Measurements from ENCODE around the gene STK4. TPM values are rescaled to one million over a fixed set of nuclear protein-coding genes. Genes with fewer than 3 reads are reported as not detected.

The STK4 gene
- total and polyA plus RNA-seq, 2 of the 8 experiments (the other 6 are each of a cell fraction or from before 2014, with no cell fraction given): 12.0 to 34.3 TPM

GRCh38 chr20:45090481-45090880, 124.2 kb downstream of the STK4 start:
- Histone ChIP-seq H3K56ac (replicated peaks; ENCODE audit: insufficient read length, low read depth, low read length) (no peak overlapping the region), H4K8ac (ENCODE audit: extremely low read depth, insufficient read depth, low read length) (no peak overlapping the region), H3K27ac (ENCODE audit: low read depth, low read length) (no peak overlapping the region), H2AFZ (ENCODE audit: low read length) (no peak overlapping the region), H3K23ac (ENCODE audit: insufficient read length) (no peak overlapping the region), H2BK12ac (ENCODE audit: low read depth, low read length) (no peak overlapping the region), H3K4me2 (ENCODE audit: insufficient read depth in 1 of 2, low read depth in 2 of 2, low read length in 2 of 2) (no peak overlapping the region), H4K20me1 (replicated peaks in 1 of 2; ENCODE audit: control insufficient read depth in 1 of 2, insufficient read depth in 2 of 2, low read length in 2 of 2) (no peaks in the 10 kb centered on the region), H3K23me2 (ENCODE audit: low read depth, low read length) (no peaks in the 10 kb centered on the region), H3K4me3 (ENCODE audit: extremely low read depth in 1 of 4, insufficient read depth in 2 of 4, low read depth in 3 of 4, low read length in 4 of 4) (no peak overlapping the region), H3K79me1 (ENCODE audit: low read depth, low read length) (no peaks in the 10 kb centered on the region), H2BK120ac (replicated peaks; ENCODE audit: low read depth, low read length) (no peak overlapping the region), H4K91ac (replicated peaks; ENCODE audit: insufficient read length, low read length) (no peak overlapping the region), H2BK15ac (ENCODE audit: low read length) (no peak overlapping the region), H4K5ac (ENCODE audit: insufficient read length, low read depth, low read length) (no peak overlapping the region), H3K18ac (ENCODE audit: extremely low read depth, low read length) (no peak overlapping the region), H3K9me3 (ENCODE audit: insufficient read depth in 2 of 2, low read depth in 1 of 2, low read length in 1 of 2) (no peaks in the 10 kb centered on the region), H3K36me3 (ENCODE audit: control insufficient read depth in 2 of 4, insufficient read depth in 4 of 4, low read length in 3 of 4) (no peaks in the 10 kb centered on the region), H2BK20ac (ENCODE audit: low read length) (no peak overlapping the region), H3K27me3 (replicated peaks in 1 of 4; ENCODE audit: control insufficient read depth in 3 of 4, extremely low read depth in 1 of 4, insufficient read depth in 3 of 4, low read length in 3 of 4) (no peaks in the 10 kb centered on the region), H3K4me1 (replicated peaks in 1 of 4; ENCODE audit: control insufficient read depth in 3 of 4, insufficient read depth in 4 of 4, low read length in 3 of 4) (no peaks in the 10 kb centered on the region; a peak in 1 of 7 replicates), H3K4ac (replicated peaks; ENCODE audit: insufficient read length, low read depth, low read length) (no peak overlapping the region), H2BK5ac (ENCODE audit: low read depth, low read length) (no peak overlapping the region), H2AK5ac (ENCODE audit: low read depth, low read length) (no peak overlapping the region), H3K79me2 (ENCODE audit: control insufficient read depth in 1 of 2, insufficient read depth in 2 of 2, low read length in 2 of 2) (no peaks in the 10 kb centered on the region), H3K9ac (replicated peaks in 1 of 4; ENCODE audit: extremely low read depth in 1 of 4, low read depth in 3 of 4, low read length in 3 of 4) (no peak overlapping the region), H3K14ac (ENCODE audit: insufficient read length) (no peak overlapping the region)
- WGBS, 2 experiments (ENCODE audit: extremely low coverage in 1 of 2, insufficient coverage in 1 of 2, insufficient read length in 1 of 2, insufficient replicate concordance in 2 of 2, low coverage in 1 of 2, low lambda C conversion rate in 2 of 2, missing lambda C conversion rate in 1 of 2): 90% methylated on average over 3 of the region's 3 CpGs; no CpG with 5 or more reads in 1 of the 2 experiments
- POLR2A ChIA-PET (ENCODE audit: partially characterized antibody): no interaction called here
- FAIRE-seq (no peak), DNase-seq (ENCODE audit: low read depth in 1 of 2, low spot score in 2 of 2) (no peak)
- TF ChIP-seq, protein P1, sequence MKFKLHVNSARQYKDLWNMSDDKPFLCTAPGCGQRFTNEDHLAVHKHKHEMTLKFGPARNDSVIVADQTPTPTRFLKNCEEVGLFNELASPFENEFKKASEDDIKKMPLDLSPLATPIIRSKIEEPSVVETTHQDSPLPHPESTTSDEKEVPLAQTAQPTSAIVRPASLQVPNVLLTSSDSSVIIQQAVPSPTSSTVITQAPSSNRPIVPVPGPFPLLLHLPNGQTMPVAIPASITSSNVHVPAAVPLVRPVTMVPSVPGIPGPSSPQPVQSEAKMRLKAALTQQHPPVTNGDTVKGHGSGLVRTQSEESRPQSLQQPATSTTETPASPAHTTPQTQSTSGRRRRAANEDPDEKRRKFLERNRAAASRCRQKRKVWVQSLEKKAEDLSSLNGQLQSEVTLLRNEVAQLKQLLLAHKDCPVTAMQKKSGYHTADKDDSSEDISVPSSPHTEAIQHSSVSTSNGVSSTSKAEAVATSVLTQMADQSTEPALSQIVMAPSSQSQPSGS (IDR thresholded peaks at IDR 0.05; ENCODE audit: low read length): no peak
- no peak for TF ChIP-seq CBX8 (IDR thresholded peaks at IDR 0.05; ENCODE audit: borderline replicate concordance, low read depth, low read length)
- TF ChIP-seq RBBP5 (IDR thresholded peaks at IDR 0.05; ENCODE audit: borderline replicate concordance, low read depth, low read length): no peak
- TF ChIP-seq CBX5 (IDR thresholded peaks at IDR 0.05; ENCODE audit: low read depth, low read length): no peak
- no peak for TF ChIP-seq BCL11A (IDR thresholded peaks at IDR 0.05; ENCODE audit: low read depth in 2 of 2, low read length in 2 of 2)
- no peak for TF ChIP-seq KDM4A (IDR thresholded peaks at IDR 0.05; ENCODE audit: low read depth, low read length, severe bottlenecking)
- CTCF ChIA-PET (ENCODE audit: partially characterized antibody): interaction anchor here (0.7 to 17.6 kb wide), 3 partner anchors 21 to 128 kb away, joined by 3 to 233 read pairs (median 21); no protein-coding TSS in a partner anchor

All from H1 (cell line).